Activated naive CD4-positive, alpha-beta T cell treated with Interleukin-2 at 50 U/mL for 16 hours (primary cell): Measurements from ENCODE around the gene C16orf92.

Source experiments
- DNase-seq: peaks from one replicate; pipeline ENCODE4 v3.0.0-alpha.2; 2020

C16orf92 gene, protein sequence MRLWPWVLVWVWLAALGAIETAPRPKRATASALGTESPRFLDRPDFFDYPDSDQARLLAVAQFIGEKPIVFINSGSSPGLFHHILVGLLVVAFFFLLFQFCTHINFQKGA

DNA sequence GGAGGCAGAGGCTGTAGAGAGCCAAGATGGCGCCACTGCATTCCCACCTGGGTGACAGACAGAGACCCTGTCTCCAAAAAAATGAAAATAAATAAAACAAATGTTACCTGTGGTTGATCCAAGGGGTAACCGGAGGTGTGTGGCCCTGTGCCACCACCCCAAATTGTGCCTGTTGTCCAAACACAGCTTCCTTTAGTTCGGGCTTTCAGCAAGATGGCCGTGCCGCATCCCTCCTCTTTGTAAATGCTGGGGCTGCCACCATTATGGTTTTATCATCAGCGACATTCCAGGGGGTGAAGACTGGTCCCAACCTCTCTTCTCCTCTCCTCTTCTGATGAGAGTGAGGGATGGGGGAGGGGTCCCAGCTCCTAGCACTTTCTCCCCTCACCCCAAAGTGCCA is at the start of gene C16orf92:
TSS of gene C16orf92 (plus strand) at position 312 of the 400 bp plus-strand sequence. CDS start 143 bp downstream, outside the sequence.
- DNase-seq: no peak

DNA sequence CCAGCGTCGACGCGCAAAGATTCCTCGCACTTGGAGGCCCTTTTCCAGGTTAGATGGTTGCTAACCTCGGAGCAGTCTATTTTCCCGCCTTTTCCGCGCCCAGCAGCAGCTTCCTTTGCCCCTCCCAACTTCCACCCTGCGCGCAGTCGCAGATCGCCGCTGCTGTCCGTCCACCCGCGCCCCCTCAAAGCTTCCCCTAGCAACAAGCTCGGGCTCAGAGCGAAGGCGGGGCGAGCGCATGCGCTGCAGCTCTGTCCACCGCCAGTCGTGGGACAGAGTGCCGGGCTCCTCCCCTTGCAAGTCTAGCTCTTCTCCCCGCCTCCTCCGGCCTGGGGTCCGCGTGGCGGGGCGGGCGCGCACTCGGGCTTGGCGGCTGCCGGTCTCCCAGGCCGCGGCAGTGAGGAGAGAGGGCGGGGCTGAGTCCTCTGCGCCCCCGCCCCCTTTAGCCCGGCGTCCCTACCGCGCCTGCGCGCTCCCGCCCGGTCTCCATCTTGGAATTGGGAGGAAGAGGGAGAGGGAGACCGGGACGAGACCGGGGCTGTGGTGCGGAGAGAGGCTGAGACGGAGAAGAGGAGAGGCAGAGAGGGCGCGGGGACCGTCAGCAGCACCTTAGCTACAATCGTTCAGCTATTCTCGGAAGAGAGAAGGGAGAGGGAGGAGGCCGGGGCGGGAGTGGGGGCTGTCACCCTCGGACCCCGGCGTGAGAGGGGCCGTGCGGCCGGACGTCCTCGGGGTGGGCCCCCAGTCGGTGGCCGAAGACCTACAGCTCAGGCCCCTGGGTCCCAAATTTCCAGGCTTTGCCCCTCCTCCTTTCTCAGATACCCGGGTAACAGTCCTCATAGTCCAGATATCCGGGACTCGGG is 49.4 kb upstream of the C16orf92 start, which contains the start of gene TAOK2:
TSS of gene TAOK2 (plus strand) at position 485 of the 863 bp plus-strand sequence. CDS start 3,905 bp downstream, outside the sequence.
- peak; percentile 97 for DNase-seq

DNA sequence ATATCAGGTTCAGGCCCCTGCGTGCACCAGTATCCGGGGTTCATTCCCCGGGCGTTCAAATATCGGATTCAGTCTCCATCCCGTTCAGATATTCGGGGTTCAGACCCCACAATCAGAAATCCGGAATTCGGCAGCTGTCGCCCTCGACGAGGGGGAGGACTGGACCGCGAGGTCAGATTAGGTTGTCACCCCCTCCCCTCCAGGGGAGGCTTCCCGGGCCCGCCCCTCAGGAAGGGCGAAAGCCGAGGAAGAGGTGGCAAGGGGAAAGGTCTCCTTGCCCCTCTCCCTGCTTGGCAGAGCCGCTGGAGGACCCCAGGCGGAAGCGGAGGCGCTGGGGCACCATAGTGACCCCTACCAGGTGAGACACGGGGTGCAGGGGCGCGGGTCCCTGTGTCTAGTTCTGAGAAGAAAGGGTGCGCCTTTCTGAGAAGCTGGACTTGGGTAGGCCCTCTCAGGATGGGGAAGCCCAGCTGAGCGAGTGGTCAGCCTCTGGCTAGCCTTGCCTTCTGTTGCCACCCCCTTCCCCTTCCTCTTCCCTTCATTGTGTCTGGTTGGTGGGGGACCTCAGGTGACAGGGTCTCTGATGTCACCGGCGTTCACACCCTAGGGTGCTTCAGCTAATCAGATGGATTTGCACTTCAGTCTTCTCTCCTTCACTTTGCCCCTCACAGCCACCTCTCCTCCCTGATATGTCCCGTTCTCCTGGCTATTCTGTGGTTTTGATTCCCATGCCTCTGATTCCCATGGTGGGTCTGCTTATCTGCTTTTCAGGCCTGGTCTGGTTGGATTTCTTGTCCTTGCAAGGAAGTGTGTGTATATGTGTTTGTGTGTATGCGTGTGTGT is 48.5 kb upstream of the C16orf92 start:
- DNase-seq: peak; percentile 10

DNA sequence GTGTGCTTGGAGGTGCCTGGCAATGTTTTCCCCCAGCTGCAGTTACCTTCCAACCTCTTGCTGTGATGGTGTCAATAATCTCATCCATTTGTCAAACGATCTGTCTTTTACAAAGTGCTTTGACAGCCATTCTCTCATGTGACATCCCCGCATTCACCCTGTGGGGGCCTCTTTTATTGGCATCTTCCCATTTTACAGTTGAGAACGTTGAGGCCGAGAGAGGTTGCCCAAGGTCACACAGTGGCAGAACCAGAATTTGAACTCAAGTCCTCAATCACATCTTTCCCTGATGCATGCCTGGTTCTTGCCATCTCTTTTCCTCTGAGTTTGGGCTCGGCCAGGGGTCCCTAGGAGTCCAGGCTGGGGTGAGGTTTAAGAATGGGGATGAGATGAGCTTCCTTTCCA is 47.9 kb upstream of the C16orf92 start:
- no peak for DNase-seq

DNA sequence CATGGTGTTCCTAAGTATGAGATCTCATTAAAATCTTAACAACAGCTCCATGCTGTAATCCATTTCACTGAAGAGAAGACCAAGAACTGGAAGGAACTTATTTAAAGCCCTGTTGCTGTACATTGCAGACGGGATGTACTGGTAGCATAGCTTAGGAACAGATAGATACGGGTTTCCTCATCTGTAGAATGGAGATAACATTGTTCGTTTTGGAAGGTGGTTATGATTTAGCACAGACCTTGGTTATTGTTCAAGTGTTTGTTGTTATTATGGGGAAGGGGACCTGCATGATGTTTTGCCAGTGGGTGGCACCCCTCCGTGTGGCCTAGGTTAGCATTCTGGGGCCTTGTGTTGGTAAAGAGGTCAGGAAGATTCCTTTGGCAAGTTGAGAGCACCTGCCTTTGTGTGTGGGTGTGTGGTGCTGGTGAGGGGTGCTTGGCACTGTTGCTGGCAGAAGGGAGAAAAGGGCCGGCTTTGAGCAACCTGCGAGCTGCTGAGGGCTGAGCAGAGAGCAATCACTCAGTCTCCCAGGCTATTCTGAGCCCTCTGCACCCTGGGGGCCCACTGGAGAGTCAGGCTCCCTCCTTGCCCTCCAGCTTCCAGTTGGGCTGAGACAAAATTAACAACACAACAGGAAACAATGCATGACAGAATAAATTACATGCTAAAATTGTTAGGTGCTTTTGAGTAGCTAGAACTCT is 47.0 kb upstream of the C16orf92 start:
- DNase-seq: no peak

DNA sequence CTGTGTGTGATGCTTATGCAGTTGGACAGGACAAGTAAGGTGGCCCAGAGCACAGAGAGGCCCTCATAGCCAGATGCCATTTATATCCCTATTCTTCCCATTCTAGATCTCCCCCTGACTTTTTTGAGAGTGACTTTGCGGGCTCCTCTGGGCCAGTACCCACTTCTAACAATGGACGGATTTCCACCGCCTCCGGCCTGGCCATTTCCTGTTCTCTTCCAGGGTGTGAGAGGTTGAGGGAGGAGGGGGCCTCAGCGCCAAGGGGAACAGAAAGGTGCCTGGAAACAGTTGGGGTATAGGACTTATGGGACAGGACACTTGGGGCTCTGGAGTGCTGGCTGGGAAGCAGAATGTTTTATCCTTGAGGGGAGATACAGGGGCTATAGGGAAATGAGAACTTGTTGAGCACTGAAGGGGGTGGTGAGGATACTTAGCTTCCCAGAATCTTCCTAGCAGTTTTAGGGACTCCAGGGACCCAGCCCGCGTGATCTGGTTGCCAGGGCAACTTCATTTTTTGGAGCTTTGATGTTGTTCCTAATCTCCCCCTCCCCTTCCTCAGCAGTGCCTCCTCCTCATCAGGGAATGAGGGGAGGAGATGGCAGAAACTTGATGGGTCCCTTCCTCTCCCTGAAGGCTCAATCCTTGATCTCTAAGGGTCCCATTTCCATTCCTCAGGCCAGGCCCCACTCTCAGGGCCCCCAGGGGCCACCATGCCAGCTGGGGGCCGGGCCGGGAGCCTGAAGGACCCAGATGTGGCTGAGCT is 45.8 kb upstream of the C16orf92 start:
- DNase-seq: no peak

DNA sequence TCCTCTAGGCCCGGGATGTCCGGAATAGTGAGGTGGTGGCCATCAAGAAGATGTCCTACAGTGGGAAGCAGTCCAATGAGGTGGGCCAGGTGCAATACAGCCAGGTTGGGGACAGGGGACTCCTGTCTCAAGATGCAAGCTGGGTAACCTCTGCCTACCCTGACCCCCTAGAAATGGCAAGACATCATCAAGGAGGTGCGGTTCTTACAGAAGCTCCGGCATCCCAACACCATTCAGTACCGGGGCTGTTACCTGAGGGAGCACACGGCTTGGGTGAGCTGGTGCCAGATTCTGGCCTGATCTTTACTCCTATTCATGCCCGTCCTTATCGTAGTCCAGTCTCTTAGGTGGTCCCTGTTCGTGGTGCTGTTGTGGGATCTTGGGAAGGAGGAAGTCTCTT is 44.9 kb upstream of the C16orf92 start:
- no peak for DNase-seq

DNA sequence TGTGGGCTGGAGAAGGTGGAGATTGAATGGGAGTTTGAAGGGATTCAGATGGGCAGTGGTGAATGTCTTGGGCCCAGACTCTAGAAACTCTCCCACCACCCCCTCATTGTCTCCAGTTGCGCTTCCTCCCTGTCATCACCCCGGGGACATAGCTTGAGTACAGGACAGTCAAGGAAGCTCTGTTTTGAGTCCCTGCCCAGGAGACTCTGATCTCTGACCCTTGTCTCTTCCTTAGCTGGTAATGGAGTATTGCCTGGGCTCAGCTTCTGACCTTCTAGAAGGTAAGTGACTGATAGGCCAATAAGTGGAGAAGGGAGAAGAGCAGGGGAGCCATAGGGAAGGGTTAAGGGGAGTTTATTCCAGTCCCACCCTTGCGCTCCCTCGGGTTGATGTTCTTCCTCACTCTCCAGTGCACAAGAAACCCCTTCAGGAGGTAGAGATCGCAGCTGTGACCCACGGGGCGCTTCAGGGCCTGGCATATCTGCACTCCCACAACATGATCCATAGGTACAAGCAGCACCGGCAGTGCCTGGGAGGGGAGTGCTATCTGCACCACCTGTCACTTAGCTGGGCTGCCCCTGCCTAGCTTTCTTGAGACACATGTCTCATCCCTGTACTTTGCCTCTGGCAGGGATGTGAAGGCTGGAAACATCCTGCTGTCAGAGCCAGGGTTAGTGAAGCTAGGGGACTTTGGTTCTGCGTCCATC is 44.3 kb upstream of the C16orf92 start:
- DNase-seq: no peak

DNA sequence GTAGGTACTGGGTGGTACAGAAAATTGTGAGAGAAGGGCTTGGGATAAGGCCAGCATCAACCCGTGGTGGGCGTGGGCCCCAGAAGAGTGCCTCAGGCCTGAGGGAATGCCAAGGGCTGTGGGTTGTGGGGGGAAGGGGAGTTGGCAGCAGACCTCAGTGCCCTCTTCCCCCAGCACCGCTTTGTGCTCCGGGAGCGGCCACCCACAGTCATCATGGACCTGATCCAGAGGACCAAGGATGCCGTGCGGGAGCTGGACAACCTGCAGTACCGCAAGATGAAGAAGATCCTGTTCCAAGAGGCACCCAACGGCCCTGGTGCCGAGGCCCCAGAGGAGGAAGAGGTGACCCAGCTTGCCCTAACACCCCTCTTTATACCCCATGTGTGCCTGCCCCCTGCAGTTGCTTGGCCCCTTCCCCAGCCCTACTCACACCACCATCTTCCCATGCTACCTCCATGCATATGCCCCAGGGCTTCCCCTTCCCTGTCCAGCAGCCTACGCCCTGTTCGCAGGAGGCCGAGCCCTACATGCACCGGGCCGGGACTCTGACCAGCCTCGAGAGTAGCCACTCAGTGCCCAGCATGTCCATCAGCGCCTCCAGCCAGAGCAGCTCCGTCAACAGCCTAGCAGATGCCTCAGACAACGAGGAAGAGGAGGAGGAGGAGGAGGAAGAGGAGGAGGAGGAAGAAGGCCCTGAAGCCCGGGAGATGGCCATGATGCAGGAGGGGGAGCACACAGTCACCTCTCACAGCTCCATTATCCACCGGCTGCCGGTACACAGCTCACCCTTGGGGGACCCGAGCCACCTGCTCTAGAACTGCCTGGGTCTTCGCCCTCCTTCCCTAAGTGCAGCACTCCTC is 40.2 kb upstream of the C16orf92 start:
- no peak for DNase-seq

DNA sequence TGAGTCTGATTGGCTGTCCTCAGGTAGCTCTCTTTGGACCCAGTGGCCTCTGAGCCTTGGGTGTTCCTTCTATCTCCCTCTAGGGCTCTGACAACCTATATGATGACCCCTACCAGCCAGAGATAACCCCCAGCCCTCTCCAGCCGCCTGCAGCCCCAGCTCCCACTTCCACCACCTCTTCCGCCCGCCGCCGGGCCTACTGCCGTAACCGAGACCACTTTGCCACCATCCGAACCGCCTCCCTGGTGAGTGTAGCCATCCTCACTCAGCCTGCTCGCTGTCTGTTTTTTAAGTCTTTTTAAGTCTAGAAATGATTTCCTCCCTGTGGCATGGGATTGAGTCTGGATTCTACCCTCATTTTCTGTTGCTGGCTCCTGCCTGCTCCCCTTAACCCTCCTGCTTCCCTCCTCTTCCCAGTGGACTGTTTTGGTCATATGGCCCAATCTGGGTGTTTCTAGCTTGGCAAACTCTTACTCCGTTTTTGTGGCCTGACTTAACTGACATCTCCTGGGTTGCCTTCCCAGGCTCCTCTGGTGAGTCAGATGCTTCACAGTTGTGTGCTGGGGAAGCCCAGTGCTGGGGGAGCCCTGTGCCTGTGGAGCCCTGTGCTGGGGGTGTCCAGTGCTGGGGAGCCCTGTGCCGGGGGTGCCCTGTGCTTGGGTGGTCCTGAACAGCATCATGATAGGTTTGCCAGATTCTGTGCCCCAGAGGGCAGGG is 39.4 kb upstream of the C16orf92 start:
- no peak for DNase-seq

DNA sequence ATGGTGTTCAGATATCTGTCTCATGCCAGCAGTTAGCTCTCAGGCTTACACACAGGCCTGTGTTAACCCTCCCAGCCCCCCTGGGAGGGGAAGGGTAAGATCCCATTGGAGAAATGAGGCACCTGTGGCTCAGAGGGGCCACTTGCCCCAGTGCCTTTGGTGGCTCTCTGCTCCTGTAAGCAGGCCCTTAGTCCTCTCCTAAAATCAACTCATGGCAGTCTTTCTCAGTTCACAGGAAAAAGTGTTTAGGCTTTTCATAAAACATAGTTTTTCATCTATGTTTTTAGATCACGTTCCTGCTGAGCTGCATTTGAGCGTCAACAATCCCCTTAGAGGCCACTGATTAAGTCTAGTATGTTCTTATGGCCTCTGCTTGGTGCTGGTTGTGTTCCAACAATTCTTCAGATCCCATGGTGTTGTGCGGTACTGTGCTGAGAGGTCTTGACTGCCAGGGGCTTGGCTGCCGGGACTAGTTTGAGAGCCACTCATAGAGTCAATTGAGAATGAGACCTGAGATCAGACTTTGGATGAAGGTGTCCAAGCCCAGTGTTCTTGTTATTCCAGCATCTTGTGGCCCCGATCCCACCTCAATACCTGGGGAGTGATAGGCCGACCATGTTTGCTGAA is 38.7 kb upstream of the C16orf92 start:
- no peak for DNase-seq

DNA sequence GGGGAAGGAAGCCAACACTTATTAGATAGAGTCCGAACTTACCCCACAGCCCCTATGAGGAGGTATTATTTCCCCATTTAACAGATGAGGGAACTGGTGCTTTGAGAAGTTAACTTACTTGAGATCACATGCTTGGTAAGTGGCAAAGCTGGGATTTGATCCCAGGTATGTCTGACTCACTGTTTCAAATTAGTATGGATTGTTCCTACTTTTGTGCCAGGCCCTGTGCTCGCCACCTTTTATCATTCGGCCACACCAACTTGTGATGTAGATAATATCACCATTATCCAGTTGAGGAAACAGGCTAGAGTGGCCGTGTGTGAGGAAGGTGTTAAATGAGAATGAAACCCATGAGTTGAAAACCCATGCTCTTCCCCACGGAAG is 38.2 kb upstream of the C16orf92 start:
- no peak for DNase-seq

DNA sequence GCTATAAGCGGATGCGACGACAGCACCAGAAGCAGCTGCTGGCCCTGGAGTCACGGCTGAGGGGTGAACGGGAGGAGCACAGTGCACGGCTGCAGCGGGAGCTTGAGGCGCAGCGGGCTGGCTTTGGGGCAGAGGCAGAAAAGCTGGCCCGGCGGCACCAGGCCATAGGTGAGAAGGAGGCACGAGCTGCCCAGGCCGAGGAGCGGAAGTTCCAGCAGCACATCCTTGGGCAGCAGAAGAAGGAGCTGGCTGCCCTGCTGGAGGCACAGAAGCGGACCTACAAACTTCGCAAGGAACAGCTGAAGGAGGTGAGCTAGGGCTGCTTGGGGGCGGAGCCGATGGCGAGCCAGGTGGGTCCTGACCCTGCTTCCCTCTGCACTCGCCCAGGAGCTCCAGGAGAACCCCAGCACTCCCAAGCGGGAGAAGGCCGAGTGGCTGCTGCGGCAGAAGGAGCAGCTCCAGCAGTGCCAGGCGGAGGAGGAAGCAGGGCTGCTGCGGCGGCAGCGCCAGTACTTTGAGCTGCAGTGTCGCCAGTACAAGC is 37.7 kb upstream of the C16orf92 start:
- no peak for DNase-seq

DNA sequence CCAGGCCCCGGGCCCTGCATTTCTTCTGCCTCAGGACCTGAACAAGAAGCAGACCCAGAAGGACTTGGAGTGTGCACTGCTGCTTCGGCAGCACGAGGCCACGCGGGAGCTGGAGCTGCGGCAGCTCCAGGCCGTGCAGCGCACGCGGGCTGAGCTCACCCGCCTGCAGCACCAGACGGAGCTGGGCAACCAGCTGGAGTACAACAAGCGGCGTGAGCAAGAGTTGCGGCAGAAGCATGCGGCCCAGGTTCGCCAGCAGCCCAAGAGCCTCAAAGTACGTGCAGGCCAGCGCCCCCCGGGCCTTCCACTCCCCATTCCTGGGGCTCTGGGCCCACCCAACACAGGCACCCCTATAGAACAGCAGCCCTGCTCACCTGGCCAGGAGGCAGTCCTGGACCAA is 36.8 kb upstream of the C16orf92 start:
- no peak for DNase-seq

DNA sequence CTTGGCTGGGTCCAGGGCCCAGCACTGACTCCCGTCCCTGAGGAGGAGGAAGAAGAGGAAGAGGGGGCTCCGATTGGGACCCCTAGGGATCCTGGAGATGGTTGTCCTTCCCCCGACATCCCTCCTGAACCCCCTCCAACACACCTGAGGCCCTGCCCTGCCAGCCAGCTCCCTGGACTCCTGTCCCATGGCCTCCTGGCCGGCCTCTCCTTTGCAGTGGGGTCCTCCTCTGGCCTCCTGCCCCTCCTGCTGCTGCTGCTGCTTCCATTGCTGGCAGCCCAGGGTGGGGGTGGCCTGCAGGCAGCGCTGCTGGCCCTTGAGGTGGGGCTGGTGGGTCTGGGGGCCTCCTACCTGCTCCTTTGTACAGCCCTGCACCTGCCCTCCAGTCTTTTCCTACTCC is 36.1 kb upstream of the C16orf92 start:
- DNase-seq: no peak

DNA sequence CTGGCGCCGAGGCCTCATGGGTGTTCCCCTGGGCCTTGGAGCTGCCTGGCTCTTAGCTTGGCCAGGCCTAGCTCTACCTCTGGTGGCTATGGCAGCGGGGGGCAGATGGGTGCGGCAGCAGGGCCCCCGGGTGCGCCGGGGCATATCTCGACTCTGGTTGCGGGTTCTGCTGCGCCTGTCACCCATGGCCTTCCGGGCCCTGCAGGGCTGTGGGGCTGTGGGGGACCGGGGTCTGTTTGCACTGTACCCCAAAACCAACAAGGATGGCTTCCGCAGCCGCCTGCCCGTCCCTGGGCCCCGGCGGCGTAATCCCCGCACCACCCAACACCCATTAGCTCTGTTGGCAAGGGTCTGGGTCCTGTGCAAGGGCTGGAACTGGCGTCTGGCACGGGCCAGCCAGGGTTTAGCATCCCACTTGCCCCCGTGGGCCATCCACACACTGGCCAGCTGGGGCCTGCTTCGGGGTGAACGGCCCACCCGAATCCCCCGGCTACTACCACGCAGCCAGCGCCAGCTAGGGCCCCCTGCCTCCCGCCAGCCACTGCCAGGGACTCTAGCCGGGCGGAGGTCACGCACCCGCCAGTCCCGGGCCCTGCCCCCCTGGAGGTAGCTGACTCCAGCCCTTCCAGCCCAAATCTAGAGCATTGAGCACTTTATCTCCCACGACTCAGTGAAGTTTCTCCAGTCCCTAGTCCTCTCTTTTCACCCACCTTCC is 35.5 kb upstream of the C16orf92 start:
- no peak for DNase-seq

DNA sequence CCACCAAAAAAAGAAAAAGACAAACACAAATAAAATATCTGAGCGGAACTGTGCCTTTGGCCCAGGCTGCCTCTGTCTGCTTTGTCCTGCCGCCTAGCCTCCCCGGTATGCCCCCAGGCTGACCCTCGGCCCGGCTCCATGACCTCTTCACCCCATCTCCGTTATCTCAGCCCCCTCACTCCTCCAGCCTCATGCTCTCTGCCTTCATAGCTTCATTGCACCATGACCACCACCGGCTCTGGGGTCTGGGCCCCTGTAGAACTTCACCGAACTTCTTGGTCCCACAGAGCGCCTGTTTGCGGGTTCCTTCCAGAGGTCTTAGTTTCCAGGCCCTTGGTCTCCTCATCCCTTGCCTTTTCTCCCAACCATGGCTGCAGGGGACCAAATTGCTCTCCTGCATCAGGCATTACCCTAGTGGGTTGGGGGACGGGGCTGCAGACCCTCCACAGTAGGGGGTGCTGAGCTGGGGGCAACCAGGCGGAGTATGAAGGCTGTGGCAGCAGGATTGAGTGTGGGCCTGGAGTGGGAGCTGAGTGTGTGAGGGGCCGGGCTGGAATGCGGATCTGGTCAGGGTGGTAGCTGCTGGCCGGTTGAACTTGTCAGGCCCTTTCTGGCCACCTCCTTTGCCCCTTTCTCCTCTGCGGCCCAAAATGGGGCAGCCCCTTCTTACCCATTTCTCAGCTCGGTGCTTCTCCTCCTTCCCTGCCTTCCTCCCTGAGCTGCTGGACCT is 34.5 kb upstream of the C16orf92 start:
- DNase-seq: no peak
